GM21576 (cell line): ENCODE measurements around the gene ACOX3.
"Not testable (repeated sequence)": the region's sequence is repeated elsewhere in the genome, so short reads cannot be mapped to it uniquely, and the experiment has no call there.

ENCODE experiments used
- ATAC-seq: cut with Tn5 transposase; IDR thresholded peaks from one replicate; pipeline ENCODE4 v1.9.1; 2021; ENCODE audit warnings: mild to moderate bottlenecking, moderate library complexity; ENCODE audit not compliant: unreplicated experiment

The ACOX3 gene

DNA sequence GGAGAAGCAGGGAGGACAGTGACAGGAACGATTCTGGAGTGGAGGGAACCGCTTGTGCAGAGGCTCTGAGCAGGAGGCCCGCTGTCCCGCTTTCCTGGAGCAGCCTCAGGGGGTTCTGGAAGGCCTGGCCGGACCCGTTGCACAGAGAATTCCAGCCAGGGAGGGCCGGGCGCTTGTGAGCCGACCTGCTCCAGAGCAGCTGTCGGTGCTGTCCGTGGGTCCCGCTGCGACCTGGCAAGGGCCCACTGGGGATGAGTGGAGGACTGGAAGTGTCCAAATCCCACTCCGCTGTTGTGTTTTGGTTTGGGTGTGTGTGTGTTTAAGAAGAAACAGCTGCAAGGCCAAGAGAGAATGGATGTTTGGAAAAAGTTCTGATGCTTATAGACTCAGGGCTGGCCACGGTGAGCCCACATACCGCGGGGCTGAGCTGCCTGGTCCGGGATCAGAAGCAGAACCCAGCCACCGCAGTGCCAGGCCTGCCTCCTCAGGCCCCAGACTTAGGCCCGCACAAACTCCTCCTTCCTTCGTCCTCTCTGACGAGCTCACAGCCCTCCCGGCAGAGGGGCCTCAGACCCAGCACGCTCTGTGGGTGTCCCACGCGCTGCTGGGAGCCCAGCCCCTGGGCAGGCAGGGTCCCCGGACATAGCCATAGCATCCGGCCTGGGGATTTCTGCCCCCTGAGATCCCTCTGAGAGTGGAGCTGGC lies 97.1 kb downstream of the ACOX3 start:
- ATAC-seq, result no peak

DNA sequence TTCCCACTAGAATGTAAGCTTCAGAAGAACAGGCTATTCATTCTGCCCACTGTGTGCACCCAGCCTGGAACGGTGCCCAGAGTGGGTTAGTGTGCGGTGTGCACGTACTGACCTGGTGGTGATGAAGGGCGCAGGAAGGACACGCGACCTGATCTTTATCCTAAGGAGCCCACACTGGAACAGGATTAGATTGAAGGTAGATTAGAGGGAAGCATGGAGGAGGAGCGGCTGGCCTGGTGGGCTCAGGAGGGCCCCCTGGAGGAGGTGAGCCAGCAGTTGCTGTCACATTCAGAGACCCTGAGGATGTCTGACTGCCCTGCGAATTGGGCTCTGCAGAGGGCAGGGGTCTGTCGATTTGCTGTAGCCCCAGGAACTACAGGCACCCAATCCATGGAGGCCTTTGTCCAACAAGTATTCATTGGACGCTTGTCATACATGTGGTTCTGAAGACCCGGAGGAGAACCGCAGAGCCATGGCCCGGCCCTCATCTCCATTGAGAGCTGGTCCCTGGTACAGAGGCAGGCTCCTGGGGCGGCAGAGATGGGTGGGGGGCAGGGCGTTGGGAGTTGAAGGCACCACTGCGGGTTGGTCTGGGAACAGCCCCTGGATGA lies 97.8 kb downstream of the ACOX3 start:
- no peak for ATAC-seq

DNA sequence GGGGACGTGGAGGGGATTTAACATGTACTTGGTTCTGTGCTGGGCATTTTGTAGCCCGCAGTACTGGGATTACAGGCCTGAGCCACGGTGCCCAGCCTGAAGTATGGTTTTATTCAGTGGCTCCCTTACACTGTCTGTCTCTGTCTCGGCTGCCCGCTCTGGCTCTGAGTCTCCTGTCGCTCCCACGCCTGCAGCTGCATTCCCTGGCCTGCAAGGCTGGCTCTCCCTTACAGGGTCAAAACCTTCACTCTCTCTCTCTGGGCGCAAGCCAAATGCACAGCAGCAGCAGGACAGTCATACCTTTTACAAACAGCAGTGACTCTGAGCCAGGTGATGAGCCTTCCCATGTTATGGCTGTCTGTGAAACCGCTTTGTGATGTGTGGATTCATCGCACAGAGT lies 98.8 kb downstream of the ACOX3 start:
- ATAC-seq, result no peak

DNA sequence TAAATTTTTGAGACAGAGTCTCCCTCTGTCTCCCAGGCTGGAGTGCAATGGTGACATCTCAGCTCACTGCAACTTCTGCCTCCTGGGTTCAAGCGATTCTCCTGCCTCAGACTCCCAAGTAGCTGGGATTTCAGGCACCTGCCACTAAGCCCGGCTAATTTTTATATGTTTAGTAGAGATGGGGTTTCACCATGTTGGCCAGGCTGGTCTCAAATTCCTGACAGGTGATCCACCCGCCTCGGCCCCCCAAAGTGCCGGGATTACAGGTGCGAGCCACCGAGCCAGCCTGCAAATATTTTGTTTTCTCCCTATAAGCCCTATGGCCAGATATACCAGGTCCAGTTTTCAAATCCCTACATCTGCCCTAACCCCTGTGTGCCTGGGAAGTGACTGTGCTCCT lies 99.2 kb downstream of the ACOX3 start:
- ATAC-seq, result not testable (repeated sequence)

DNA sequence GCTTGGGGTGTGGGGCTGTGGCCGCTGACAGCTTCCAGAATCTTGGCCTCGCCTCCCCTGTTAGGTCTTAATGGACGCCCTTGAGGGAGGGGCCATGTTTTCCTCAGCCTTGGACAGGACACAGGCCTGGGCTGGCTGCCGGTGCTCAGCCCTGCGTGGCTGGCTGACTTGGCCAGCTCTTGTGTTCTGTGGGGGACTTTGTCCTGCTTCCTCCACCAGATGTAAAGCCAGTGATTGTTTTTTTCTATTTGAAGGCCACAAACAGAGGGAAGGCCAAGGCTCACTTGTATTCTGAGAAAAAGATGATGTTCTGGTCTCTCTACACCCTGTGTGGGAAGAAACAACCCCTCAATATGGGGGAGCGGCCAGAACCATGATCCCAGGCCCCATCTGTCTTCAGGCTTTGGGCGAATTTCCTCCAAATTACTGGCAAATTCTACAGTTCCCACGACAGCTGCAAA lies 99.7 kb downstream of the ACOX3 start:
- no peak for ATAC-seq

DNA sequence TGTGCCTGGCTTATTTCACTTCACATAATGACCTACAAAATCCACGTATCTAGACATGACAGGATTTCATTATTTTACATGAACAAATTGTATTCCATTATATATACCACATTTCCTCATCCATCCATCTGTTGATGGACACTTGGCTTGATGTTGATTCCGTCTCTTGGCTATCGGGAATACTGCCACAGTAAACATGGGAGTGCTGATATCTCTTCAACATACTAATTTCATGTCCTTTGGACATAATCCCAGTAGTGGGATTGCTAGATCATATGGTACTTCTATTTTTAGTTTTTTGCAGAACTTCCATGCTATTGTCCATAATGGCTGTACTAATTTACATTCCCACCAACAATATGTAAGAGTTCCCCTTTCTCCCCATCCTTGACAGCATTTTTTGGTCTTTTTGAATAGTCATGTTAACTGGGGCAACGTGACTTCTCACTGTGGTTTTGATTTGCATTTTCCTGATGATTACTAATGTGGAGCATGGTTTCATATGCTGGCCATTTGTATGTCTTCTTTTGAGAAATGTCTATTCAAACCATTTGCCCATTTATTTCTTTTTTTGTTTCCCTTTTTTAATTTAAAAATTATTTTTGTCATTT lies 102.1 kb downstream of the ACOX3 start:
- no peak for ATAC-seq

DNA sequence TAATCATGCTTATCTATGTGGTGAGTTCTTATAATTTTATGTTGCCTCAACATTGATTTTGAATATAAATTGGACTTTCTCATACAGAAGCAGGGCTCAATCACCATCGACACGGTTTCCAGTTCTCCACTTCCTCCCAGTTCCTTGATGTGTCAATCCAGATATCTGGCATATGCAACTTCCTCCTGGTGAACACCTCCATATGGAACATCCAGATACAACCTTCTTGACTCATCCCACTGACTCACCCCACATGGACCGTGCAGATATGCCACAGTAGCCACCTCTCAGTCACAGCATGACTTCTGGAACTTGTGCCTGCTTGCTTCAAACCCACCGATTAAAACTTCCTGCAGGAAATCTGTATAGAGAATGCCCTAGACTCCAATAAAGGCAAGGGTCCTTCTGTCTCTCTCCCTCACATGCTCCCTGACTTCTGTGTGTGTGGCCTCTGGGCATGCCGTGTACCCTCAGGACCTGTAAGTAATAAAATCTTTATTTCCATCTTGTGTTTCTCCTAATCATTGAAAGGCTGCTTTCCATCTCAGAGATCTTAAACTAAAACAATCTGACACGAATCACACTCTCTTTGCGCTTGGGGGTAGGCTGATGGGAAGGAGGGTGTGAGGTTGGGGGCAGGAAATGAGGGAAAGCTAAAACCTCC lies 104.0 kb downstream of the ACOX3 start:
- ATAC-seq, result no peak

DNA sequence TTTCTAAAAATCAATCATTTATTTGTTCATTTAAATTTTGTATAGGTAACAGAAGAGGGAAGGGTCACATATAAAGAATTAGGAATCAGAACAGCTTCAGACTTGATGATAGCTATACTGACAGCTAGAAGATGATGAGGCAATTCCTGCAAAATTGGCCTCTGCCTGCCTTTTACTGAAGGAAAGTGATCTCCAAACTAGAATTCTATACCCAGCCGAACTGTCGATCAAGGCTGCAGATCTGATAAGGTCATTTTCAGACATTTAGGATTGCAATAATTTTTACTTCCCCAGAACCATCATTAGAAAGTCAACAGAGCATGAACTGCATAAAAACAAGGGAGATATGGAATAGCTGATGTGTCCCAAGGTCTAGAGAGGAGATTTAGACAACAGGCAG lies 104.7 kb downstream of the ACOX3 start:
- ATAC-seq, result no peak

DNA sequence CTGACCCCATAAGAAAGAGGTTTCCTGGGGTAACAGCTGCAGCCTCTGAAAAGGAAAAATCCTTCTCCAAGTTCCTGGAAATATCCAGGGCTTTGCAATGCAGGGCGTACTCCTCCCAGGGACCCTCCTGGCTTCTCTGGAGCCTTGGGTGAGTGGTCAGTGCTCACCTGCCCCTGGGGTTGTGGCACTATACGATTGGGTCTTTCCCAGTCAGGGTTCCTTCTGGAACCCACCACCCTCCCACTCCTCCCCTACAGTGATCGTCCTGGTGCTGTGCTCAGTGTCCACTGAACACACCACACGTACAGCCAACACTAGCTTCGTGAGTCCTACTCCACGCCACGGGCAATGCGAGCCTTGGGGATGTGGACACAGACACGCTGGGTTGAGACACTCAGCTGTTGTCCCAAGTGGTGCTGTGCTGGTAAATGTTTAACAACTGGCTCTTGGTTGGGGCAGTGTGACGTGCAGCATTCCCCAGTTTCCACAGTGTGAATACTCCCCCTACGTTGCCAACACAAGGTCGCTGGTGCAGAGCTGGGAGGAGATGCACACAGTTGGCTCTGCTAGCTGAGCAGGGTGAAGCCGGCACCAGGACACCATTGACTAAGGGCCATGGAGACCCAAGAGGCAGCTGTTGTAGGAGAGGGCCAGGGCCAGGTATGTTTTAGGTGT lies 105.6 kb downstream of the ACOX3 start:
- ATAC-seq, result no peak

DNA sequence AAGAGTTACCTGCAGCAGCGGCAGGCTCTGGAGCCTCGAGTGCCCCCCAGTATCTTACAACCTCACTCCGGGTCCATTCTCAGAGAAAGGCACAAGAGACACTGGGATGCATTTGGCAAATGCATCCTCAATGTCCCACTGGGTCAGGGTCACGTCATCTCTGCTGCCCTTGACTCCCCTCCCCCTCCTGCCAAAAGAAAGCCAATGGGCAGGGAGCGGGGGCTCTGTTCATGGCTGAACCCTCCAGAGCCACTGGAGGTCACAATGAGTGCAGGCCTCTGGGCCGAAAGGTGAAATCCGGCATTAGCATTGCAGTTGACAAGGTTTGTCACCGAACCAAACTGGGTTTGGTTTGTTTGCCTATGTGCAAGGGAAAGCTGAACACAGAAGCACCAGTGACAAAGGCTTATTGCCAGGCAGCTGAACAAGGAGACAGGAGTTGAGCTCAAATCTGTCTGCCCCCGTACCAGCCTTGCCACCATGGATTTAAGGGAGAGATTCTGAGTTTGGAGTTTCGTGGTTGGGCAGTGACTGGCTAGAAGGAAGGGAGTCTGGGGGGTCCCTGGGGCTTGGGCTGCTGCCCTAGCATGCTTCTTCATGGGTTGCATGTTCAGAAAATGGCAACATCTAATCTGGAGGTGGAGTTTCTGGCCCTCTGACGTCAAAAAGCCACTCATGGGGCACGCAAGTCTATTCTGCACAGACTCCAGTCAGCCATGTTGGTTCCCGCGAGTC lies 106.6 kb downstream of the ACOX3 start:
- ATAC-seq, result no peak

DNA sequence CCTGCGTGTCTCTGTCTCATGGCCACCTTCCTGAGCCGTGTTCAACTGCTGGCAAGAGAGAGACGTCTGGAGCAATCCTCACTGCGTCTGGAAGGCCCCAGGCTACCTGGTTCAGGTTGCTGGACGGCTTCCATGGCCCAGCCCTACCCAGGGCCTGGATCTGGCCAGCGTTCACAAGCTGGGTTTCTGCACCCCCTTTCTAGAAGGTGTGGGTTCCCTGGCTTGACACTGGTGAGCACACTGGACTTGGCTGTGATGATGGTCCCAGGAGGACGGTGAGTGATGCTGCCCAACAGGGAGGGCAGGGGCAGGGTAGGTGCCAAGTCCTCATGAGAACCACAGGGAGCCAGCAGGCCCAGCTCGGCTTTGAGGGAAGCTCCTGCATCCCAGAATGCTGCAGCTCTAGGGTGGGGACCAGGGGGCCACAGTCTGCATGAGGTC lies 107.6 kb downstream of the ACOX3 start:
- no peak for ATAC-seq

DNA sequence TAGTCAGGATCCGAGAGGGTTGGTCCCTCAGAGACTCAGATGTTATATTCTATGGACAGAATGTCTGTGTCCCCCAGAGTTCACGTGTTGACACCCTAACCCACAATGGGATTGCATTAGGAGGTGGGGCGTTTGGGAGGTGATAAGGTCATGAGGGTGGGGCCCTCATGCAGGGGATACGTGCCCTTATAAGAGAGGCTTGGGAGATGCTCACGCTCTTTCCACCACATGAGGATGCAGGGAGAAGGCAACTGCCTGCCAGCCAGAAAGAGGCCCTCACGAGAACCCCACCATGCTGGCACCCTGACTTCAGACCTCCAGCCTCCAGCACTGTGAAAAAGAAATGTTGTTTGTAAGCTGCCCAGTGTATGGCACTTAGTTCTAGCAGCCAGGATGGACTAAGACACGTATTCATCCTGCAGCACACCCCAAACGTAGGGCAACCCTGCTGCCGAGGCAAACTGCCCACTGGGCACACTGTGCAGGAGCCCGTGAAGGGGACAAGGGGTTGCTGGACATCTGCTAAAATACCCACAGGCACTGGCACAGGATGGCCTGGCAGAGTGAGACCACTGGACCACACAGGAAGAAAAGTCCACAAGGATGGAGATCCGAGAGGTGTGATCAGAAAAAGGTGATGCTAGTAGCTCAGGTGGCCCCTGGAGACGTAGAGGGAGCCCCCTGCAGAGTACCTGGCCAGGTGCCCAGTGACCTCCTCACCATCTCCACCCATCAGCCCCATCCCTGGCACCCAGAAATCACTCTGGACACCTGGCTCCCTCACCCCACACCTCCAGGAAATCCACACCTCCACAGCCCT lies 108.3 kb downstream of the ACOX3 start:
- ATAC-seq, result no peak

DNA sequence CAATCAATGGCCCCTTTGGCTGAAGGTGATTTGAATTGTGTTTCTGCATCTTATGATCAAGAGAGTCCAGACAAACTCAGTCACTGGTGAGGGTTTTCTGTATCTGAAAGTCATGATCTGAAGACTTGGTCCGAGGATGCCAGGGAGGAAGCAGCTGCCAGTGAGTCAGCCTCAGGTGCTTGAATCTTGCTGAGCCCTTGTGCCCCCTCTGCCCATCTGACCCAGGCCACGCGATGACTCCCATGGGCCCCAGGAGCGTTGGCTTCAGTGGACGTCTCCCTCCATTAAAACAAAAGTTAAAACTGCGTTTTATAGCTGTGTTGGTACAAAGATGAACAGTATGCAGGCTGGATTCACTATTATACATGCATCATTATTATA lies 109.0 kb downstream of the ACOX3 start:
- no peak for ATAC-seq

DNA sequence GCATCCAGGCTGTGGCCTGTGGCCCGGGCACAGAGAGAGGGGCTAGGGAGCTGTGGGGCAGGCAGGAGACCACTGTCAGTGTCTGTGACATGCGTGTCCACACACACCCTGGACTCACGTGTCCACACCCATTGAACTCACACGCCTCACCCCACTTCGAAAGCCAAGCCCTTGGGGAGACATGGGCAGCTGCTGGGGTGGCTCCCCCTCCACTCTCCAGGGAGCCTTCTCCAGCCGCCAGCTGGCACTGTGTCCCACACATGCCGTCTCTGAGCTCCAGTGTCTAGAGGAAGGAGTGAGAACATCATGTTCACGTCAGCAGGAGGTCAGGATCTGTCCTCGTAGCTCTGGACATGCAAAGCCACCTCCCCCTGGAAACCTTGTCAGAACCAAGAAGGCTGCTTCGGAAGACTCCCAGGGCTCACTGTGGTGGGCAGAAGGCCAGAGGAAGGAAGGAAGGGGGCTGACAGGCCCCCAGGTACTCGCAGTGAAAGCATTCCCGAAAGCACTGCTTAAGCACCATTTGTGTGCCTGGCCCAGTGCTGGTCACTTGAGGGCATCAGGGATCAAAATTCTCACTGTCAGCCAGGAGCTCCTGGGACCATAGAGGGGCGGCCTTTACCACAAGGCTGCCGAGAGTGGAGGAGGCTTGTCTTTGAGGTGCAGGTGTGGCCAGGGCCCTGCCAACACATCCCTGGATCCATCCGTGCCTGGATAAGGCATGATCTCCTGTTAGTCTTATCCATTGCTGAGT lies 109.5 kb downstream of the ACOX3 start:
- ATAC-seq, result no peak

DNA sequence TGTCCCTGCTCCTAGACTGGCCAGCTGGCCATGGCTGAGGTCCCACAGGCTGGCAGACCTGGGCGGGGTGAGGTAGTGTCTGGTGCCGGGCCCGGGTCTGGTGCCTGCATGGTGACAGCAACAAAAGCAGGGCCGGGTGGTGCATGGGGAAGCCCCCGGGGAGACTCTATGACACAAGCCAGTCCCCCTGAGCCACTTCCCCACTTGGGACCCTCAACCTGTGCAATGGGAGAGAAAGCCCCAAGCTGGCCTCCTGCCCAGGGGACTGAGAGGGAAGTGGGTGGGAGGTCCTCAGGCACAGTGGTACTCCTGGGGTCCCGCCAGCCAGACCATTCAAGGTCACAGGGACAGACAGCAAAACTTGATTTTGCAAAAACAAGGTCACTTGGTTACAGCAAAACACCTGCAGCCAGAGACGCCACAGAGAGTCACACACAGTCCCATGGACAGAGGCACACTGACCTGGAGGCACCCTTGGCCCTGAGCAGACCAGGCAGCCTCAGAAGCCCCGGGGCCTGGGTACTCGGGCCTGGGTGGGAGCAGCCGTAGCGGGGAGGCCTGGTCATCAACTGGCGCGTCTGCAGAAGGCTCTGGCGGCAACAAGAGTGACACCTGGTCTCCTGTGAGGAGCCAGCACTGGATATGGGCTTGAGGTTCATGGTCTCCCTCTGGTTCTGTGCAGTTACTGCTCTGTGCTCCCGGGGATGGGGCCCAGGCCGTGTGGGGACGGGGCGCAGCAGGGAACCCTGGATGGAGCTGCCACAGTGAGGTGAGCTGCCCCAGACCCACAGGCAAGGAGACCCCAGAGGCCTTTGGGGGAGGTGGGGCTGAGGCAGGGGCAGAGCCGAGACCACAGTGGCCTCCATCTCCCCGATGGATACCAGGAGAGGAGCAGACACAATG lies 110.4 kb downstream of the ACOX3 start:
- ATAC-seq, result no peak

DNA sequence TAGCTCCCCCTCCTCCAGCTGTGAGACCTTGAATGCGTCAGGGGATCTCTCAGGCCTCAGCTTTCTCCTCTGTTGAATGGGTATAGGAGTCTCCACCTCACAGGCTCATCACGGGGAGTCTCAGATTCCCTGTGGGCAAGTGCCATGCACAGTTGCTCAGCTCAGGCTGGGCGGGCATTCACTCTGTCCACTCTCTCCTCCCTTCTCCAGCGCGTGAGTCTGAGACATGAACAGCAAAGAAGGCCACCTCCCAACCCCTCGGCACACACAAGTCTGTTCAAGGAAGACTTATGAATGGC lies 111.0 kb downstream of the ACOX3 start:
- no peak for ATAC-seq

DNA sequence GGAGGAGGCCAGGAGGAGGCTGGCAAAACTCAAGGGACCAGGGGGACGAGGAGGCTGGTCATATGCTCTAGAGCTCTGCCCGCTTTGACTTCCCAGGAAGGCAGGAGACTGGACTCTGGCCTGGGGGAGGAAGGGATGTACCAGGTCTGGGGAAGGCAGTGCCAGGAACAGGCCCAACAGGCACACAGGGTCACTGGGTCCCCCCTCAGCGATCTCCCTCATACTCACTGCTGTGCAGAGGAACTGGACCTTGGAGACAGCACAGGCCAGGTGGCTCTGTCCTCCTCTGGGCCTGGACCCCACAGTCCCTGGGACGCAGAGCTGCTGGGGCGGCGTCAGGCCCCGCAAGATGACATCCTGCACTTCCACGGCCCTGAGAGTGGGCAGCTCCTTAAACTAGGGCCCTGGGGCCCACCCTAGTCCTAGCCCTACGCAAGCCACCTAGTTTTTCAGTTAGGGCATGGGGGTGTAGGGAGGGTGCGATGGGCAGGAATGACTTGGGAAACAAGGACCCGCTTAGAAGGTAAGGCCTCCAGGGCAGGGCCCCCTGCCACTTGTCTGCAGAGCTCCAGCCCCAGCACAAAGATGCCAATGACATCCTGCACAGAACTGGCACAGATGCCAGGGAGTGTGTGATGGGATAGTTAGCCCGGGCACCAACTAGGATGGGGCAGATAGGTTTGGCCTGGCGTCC lies 111.5 kb downstream of the ACOX3 start:
- no peak for ATAC-seq

DNA sequence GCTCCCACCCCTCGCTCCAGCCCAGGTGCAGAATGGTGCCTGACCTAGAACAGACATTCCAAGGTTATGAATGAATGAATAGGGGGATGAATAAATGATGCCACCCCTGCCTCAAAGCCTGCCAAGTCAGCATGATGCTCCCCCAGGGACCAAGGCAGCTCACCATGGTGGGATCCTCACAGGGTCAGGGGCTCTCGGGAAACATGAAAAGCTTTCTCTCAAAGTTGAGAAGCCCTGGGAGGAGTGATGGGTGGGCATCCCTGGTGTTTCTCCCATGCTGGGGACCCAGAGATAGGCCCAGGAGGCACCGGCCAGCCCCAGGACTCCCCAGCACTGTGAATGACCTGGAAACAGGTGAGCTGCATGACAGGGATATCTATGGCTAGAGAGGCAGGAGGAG lies 112.1 kb downstream of the ACOX3 start:
- no peak for ATAC-seq
